Measurements from ENCODE around the gene TMEM221. TPM values are rescaled to one million over a fixed set of nuclear protein-coding genes. Genes with fewer than 3 reads are reported as not detected.

Gene TMEM221
- total RNA-seq, 3 donors from 2014 or later = 0.34 to 0.51 TPM; not detected in 1

DNA sequence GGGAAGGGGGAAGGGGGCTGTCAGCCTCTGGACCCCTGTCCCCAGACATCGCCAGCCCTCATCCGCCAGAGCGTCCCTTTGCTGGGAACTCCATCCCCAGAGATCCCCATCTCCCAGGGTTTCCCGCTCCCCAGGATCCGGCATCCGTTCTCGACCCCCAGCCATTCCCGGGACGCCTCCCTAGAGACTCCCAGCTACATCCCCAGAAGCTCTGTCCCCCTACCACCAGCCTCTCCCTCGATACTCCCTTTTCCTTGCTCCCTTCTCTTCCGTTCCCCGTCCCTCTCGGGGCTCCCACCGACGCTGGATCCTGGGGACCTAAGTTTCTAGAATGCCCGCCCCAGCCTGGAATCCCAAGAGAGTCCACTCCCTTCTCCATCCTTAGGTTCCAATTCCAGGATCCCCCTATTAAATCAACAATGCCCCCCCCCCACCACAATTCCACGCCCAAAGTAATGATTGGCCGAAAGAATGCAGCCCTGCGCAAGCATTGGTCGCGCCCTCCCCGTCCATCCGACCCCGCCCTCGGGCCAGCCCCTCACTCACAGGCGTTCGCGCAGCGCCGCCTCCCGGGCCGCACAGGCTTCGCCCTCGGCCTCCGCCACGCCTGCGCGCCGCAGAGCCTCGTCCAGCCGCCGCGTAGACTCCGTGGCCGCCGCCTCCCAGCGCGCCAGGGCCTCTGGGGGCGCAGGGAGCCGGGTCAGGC lies 57.6 kb downstream of the TMEM221 start:
- DNase-seq (peak; percentile 92 to 93 (median 92)), ATAC-seq (peak; percentile 99)
- TF ChIP-seq, protein P1, sequence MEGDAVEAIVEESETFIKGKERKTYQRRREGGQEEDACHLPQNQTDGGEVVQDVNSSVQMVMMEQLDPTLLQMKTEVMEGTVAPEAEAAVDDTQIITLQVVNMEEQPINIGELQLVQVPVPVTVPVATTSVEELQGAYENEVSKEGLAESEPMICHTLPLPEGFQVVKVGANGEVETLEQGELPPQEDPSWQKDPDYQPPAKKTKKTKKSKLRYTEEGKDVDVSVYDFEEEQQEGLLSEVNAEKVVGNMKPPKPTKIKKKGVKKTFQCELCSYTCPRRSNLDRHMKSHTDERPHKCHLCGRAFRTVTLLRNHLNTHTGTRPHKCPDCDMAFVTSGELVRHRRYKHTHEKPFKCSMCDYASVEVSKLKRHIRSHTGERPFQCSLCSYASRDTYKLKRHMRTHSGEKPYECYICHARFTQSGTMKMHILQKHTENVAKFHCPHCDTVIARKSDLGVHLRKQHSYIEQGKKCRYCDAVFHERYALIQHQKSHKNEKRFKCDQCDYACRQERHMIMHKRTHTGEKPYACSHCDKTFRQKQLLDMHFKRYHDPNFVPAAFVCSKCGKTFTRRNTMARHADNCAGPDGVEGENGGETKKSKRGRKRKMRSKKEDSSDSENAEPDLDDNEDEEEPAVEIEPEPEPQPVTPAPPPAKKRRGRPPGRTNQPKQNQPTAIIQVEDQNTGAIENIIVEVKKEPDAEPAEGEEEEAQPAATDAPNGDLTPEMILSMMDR (IDR thresholded peaks at IDR 0.05) = peak; percentile 74
- no peak overlapping the region for H3K4me3 ChIP-seq
- intact Hi-C loops (cut with DNase I, micrococcal nuclease) = loop anchor here in 1 of 2 donors (10.0 kb wide), 2 partner anchors 74 to 96 kb away; partner anchors contain the start of gene NXNL1
- no peaks in the 10 kb centered on the region for H3K9me3 ChIP-seq
- H3K4me1 ChIP-seq (ENCODE audit: low read depth) = peaks cover 12% of the 10 kb centered on the region
- no peaks in the 10 kb centered on the region for H3K36me3 ChIP-seq (ENCODE audit: low read depth)

DNA sequence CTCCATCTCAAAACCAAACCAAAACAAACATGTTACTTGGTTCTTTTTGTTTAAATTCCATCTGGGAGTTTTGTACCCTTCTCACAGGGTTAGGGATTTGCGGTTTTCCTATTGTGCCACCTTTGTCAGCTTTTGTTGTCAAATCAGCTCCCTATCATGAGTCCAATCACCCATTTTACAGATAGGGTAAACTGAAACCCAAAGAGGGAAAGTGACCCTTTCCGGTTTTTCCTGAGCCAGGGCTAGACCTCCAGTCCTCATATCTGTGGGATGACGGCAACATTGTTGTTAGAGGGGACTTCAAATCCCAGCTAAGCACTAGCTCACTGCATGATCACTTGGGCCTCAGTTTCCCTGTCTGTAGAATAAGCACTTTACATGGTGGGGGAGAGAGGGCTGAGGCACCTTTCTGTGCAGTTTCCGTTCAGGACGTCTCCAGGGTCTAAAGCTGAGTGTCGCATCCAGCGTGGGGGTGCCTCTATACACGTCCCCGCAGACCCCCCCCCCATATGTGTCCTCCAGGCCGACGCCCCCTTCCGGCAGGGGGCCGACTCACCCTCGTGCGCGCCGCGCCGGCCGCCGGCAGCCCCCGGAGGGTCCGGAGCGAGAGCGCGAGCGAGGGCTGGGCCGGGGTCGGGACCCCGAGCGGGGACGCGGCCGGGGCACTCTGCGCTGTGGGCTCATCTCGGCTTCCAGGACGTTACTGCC lies 58.4 kb downstream of the TMEM221 start:
- H3K4me3 ChIP-seq = no peak overlapping the region
- no peaks in the 10 kb centered on the region for H3K36me3 ChIP-seq (ENCODE audit: low read depth)
- intact Hi-C loops (cut with DNase I, micrococcal nuclease) = loop anchor here (5.0 to 10.0 kb wide), 3 partner anchors 43 to 95 kb away; partner anchors contain the start of gene NXNL1 (in 1 of the 2)
- H3K9me3 ChIP-seq = no peaks in the 10 kb centered on the region
- DNase-seq (peak in 1 of 3 donors; percentile 49), ATAC-seq (no peak)
- H3K4me1 ChIP-seq (ENCODE audit: low read depth) = peaks cover 12% of the 10 kb centered on the region
- TF ChIP-seq, protein P1 (IDR thresholded peaks at IDR 0.05) = no peak

DNA sequence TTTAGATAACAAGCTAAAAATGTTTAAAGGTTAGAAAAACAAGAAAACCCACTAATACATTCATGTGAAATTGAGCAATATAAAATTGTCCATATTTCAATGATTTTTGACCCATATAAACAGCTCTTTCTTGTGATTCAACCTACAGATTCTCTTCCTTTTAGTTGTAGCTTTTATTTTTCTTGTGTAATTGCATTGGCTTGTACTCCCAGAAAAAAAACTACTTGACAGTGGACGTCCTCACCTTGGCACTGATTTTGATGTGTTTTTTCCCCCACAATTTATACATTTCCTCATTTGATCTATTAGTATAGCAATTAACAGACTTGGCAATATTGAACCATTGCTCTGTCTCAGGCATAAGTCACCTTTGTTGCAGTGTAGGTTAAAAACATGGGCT lies 59.2 kb downstream of the TMEM221 start:
- Histone ChIP-seq H3K4me1 (ENCODE audit: low read depth) (peaks cover 12% of the 10 kb centered on the region), H3K36me3 (ENCODE audit: low read depth) (no peaks in the 10 kb centered on the region), H3K4me3 (no peak overlapping the region), H3K9me3 (no peaks in the 10 kb centered on the region)
- intact Hi-C loops (cut with DNase I, micrococcal nuclease) = loop anchor here (5.0 kb wide), 1 partner anchor 42 kb away; no protein-coding TSS in a partner anchor
- DNase-seq (no peak), ATAC-seq (no peak)
- TF ChIP-seq, protein P1 (IDR thresholded peaks at IDR 0.05) = no peak

DNA sequence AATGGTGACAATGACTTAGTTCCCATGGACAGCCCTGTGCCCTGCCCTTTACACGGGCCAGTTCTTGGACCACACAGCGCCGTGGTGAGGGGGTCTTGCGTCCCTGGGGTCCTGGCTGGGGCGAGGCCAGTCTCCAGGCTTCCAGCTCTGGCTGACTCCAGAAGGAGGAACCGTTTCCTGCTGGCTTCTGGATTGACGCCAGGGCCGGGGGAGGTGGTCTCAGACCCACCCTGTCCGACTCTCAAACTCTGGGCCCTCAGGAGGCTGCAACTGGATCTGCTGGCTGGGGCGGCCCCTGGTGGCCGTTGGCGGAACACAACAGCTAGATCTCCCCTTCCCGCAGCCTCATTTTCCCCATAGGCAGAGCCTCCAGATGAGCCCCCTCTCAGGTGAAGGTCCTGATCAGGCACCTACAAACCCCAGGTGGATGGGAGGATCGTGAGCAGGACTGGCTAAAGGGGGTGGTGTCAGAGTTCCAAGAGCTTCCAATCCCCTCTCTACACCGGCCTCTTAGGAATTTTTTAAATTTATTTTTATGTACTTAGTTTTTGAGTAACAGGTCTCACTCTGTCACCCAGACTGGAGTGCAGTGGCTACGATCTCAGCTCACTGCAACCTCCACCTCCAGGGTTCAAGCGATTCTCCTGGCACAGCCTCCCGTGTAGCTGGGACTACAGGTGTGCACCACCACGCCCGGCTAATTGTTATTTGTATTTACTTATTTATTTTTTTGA lies 62.4 kb downstream of the TMEM221 start:
- Histone ChIP-seq H3K4me1 (ENCODE audit: low read depth) (peaks cover 8% of the 10 kb centered on the region), H3K36me3 (ENCODE audit: low read depth) (no peaks in the 10 kb centered on the region), H3K9me3 (no peaks in the 10 kb centered on the region), H3K4me3 (no peak overlapping the region)
- peak; percentile 65 for ATAC-seq
- TF ChIP-seq, protein P1 (IDR thresholded peaks at IDR 0.05) = peak; percentile 84
- peak; percentile 68 to 77 (median 75) for DNase-seq
- intact Hi-C loops (cut with DNase I, micrococcal nuclease) = loop anchor here (5.0 kb wide), 1 partner anchor 39 kb away; no protein-coding TSS in a partner anchor

Other genes starting within 250 kb of the TMEM221 start
- gene USE1, start 233.3 kb downstream of the TMEM221 start, total RNA-seq = 10 to 100 TPM; 17.4 to 31.2 (median 28.0) TPM
- 100 to 1,000 TPM in 1 of 3 donors, 10 to 100 TPM in 2; 38.1 to 105 (median 58.4) TPM for gene OCEL1, start 222.4 kb downstream of the TMEM221 start, total RNA-seq
- 100 to 1,000 TPM; 103 to 157 (median 140) TPM for gene NR2F6, start 202.7 kb downstream of the TMEM221 start, total RNA-seq
- 1 to 10 TPM in 2 of 3 donors, under 1 TPM in 1; 0.52 to 2.6 (median 2.2) TPM for gene USHBP1, start 183.9 kb downstream of the TMEM221 start, total RNA-seq
- gene BABAM1, start 181.2 kb downstream of the TMEM221 start, total RNA-seq = 10 to 100 TPM; 64.6 to 80.3 (median 76.2) TPM
- gene ANKLE1, start 166.8 kb downstream of the TMEM221 start, total RNA-seq = 1 to 10 TPM in 1 of 3 donors, under 1 TPM in 2; 0.23 to 1.9 (median 0.80) TPM
- gene ABHD8, start 145.2 kb downstream of the TMEM221 start, total RNA-seq = 10 to 100 TPM in 1 of 3 donors, 1 to 10 TPM in 2; 3.0 to 18.0 (median 4.5) TPM
- 100 to 1,000 TPM; 124 to 148 (median 145) TPM for gene MRPL34, start 142.8 kb downstream of the TMEM221 start, total RNA-seq
- gene DDA1, start 139.1 kb downstream of the TMEM221 start, total RNA-seq = 10 to 100 TPM; 38.3 to 51.4 (median 48.3) TPM
- 1 to 10 TPM; 7.1 to 9.4 (median 8.6) TPM for gene ANO8, start 113.8 kb downstream of the TMEM221 start, total RNA-seq
- 10 to 100 TPM; 16.1 to 24.3 (median 16.8) TPM for gene GTPBP3, start 111.1 kb downstream of the TMEM221 start, total RNA-seq
- gene PLVAP, start 71.3 kb downstream of the TMEM221 start, total RNA-seq = 10 to 100 TPM; 22.2 to 42.2 (median 32.8) TPM
- gene CCDC194, start 54.5 kb downstream of the TMEM221 start, total RNA-seq = under 1 TPM in 2 of 3 donors, not detected in 1; 0.53 to 0.54 TPM
- gene BST2, start 43.0 kb downstream of the TMEM221 start, total RNA-seq = 10 to 100 TPM in 2 of 3 donors, 1 to 10 TPM in 1; 9.7 to 72.6 (median 28.2) TPM
- gene MVB12A, start 28.6 kb downstream of the TMEM221 start, total RNA-seq = 10 to 100 TPM; 42.7 to 53.3 (median 52.1) TPM
- not detected for gene NXNL1, start 12.3 kb upstream of the TMEM221 start, total RNA-seq
- gene SLC27A1, start 21.9 kb upstream of the TMEM221 start, total RNA-seq = 10 to 100 TPM in 1 of 3 donors, 1 to 10 TPM in 2; 5.7 to 17.2 (median 6.2) TPM
- gene PGLS, start 63.0 kb upstream of the TMEM221 start, total RNA-seq = 100 to 1,000 TPM in 1 of 3 donors, 10 to 100 TPM in 2; 62.3 to 103 (median 77.7) TPM
- gene COLGALT1, start 107.0 kb upstream of the TMEM221 start, total RNA-seq = 10 to 100 TPM; 50.1 to 71.0 (median 50.8) TPM
- under 1 TPM; 0.53 to 0.85 (median 0.72) TPM for gene UNC13A, start 239.7 kb upstream of the TMEM221 start, total RNA-seq